ENCODE data around the gene SDF2L1. TPM values are rescaled to one million over a fixed set of nuclear protein-coding genes. Genes with fewer than 3 reads are reported as not detected.

The SDF2L1 gene
- total RNA-seq, 4 donors from 2014 or later: 8.2 to 21.4 (median 19.6) TPM

- WGBS, 2 donors: 1 to 4% methylated on average over 40 to 75 of the region's 93 CpGs
- intact Hi-C loops (cut with DNase I; ENCODE audit: low total_unique reads): no loop called here
- peak within 1 kb of the TSS; percentile 100 for H3K4me3 ChIP-seq (ENCODE audit: low read depth, poor library complexity, severe bottlenecking)
- peak; percentile 63 to 98 for DNase-seq (ENCODE audit: low spot score in 2 of 2)
- TF ChIP-seq POLR2A (IDR thresholded peaks at IDR 0.05): no peak
- TF ChIP-seq, protein P1, sequence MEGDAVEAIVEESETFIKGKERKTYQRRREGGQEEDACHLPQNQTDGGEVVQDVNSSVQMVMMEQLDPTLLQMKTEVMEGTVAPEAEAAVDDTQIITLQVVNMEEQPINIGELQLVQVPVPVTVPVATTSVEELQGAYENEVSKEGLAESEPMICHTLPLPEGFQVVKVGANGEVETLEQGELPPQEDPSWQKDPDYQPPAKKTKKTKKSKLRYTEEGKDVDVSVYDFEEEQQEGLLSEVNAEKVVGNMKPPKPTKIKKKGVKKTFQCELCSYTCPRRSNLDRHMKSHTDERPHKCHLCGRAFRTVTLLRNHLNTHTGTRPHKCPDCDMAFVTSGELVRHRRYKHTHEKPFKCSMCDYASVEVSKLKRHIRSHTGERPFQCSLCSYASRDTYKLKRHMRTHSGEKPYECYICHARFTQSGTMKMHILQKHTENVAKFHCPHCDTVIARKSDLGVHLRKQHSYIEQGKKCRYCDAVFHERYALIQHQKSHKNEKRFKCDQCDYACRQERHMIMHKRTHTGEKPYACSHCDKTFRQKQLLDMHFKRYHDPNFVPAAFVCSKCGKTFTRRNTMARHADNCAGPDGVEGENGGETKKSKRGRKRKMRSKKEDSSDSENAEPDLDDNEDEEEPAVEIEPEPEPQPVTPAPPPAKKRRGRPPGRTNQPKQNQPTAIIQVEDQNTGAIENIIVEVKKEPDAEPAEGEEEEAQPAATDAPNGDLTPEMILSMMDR (IDR thresholded peaks at IDR 0.05): no peak
These were observed 12.6 kb upstream of the SDF2L1 start, which contains the start of gene YDJC for GRCh38 chr22:21629255-21630149. TSS of gene YDJC (minus strand) at chr22:21630022. CDS start at chr22:21630014, 8 bp downstream.

DNA sequence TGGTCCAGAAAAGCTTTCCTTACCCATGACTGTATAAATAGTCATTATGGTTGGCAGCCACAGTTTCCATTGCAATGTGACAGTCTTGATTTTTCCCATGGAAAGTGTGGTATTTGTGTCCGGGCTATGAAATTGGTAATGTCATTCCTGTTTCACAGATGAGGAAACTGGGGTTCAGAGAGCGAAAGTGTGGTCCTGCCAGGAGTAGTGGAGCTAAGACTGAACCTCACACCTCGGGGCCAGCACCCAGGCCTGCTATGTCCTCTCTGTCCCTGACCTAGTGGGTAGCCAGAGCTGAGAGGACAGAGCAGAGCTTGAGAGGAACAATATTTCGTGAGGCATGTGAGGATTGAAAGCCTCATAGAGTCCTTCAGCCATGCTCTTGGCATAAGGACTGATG lies 11.1 kb upstream of the SDF2L1 start:
- intact Hi-C loops (cut with DNase I; ENCODE audit: low total_unique reads): no loop called here
- H3K4me3 ChIP-seq (ENCODE audit: low read depth, poor library complexity, severe bottlenecking): no peak overlapping the region
- TF ChIP-seq, protein P1 (IDR thresholded peaks at IDR 0.05): no peak
- TF ChIP-seq POLR2A (IDR thresholded peaks at IDR 0.05): no peak
- DNase-seq (ENCODE audit: low spot score in 2 of 2): no peak
- WGBS, 2 donors: 93 to 94% methylated on average over 4 of the region's 4 CpGs

DNA sequence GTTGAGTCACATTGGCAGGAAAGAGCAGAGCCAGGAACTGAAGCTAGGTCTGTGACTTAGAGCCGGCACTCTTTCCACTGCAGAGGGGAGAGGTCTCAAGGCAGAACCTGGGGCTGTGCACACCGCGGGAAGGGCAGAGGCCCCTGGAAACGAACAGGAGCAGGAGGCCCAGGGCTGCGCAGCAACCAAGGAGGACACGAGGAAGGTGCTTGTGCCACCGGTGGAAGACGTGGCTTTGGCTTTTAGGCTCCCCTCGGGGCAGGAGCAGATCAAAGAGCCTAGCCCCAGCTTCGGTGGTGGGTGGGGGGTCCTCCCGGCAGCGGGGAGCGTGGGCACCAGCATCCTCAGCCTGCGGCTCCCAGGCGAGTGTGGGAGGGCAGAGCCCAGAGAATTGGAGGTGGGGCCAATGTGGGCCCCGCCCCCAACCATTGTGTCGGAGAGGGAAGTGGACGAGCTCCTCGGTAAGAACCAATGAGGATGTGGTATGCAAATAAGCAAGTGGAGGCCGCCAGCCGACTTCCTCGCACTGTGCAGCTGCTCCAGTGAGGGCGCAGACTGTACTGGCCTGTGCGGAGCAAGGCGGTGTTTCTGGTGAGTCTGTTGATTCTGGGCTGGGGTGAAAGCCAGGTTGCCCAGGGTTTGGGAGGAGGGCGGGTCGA lies 9.7 kb upstream of the SDF2L1 start, which contains the start of gene CCDC116:
CCDC116 (plus strand) TSS at position 524 of the 659 bp plus-strand sequence. CDS start 422 bp downstream, outside the sequence.
- intact Hi-C loops (cut with DNase I; ENCODE audit: low total_unique reads): no loop called here
- TF ChIP-seq, protein P1 (IDR thresholded peaks at IDR 0.05): no peak
- TF ChIP-seq POLR2A (IDR thresholded peaks at IDR 0.05): no peak
- DNase-seq (ENCODE audit: low spot score in 2 of 2): no peak
- WGBS, 2 donors: 81 to 85% methylated on average over 27 of the region's 27 CpGs
- H3K4me3 ChIP-seq (ENCODE audit: low read depth, poor library complexity, severe bottlenecking): no peak within 1 kb of the TSS

GRCh38 chr22:21632931-21633330 lies 9.2 kb upstream of the SDF2L1 start:
- no peak for TF ChIP-seq POLR2A (IDR thresholded peaks at IDR 0.05)
- TF ChIP-seq, protein P1 (IDR thresholded peaks at IDR 0.05): no peak
- DNase-seq (ENCODE audit: low spot score in 2 of 2): no peak
- no peak overlapping the region for H3K4me3 ChIP-seq (ENCODE audit: low read depth, poor library complexity, severe bottlenecking)
- intact Hi-C loops (cut with DNase I; ENCODE audit: low total_unique reads): no loop called here
- 94 to 96% methylated on average over 18 of the region's 18 CpGs for WGBS, 2 donors

- DNase-seq (ENCODE audit: low spot score in 2 of 2): no peak
- intact Hi-C loops (cut with DNase I; ENCODE audit: low total_unique reads): no loop called here
- TF ChIP-seq POLR2A (IDR thresholded peaks at IDR 0.05): no peak
- TF ChIP-seq, protein P1 (IDR thresholded peaks at IDR 0.05): no peak
- WGBS, 2 donors: 73 to 82% methylated on average over 4 of the region's 4 CpGs
- no peak overlapping the region for H3K4me3 ChIP-seq (ENCODE audit: low read depth, poor library complexity, severe bottlenecking)
These were observed 8.6 kb upstream of the SDF2L1 start for GRCh38 chr22:21633481-21633880.
